Epithelial cell of proximal tubule (primary cell): ENCODE data around the gene TPRN. TPM values are rescaled to one million over a fixed set of nuclear protein-coding genes. Genes with fewer than 3 reads are reported as not detected.

Experiments
- DNase-seq: peaks from one replicate; pipeline ENCODE4 v3.0.0-alpha.2; 2011; ENCODE audit warnings: low read depth
- H3K4me3 ChIP-seq: 2 replicates; pipeline ENCODE4 v1.5.1; 2011; ENCODE audit warnings: low read depth, mild to moderate bottlenecking, low read length
- total RNA-seq: library from RNA; depleted of rRNA; stranded (reverse); fragments of >200 nt; gene quantifications from 2 replicates; pipeline ENCODE4 v1.2.3, GENCODE V29; 2015
- TF ChIP-seq, protein P1 (sequence below): conservative IDR thresholded peaks from 2 replicates; pipeline ENCODE4 v1.5.1; 2012; ENCODE audit warnings: low read depth, mild to moderate bottlenecking, low read length

The TPRN gene
- total RNA-seq, 1 donor from 2014 or later = 10.5 TPM

DNA sequence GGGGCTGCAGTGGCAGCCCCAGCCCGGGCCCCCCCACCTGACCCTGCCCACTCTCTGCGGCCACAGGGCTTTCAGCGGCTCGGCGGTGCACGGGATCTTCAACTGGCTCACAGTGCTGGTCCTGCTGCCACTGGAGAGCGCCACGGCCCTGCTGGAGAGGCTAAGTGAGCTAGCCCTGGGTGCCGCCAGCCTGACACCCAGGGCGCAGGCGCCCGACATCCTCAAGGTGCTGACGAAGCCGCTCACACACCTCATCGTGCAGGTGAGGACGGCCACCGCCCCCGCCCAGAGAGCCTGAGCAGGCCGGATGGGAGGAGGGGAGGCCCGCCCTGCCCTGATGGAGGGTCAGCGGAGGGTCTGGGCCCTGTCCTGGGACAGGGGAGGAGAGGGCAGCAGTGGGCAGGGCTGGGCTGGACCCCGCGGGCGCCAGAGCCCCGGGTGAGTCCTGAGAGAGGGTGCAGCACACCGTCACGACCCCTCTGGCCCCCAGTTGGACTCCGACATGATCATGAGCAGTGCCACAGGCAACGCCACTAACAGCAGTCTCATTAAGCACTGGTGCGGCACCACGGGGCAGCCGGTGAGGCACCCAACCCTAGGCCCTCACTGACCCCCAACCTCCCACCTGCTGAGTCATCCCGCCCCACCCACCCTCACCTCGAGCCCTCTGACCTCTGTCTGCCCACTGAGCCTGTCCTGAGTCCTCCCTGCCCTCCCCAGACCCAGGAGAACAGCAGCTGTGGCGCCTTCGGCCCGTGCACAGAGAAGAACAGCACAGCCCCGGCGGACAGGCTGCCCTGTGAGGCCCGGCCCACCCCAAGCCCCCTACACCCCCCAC lies 32.8 kb upstream of the TPRN start:
- no peak for DNase-seq
- H3K4me3 ChIP-seq = no peak overlapping the region
- TF ChIP-seq, protein P1, sequence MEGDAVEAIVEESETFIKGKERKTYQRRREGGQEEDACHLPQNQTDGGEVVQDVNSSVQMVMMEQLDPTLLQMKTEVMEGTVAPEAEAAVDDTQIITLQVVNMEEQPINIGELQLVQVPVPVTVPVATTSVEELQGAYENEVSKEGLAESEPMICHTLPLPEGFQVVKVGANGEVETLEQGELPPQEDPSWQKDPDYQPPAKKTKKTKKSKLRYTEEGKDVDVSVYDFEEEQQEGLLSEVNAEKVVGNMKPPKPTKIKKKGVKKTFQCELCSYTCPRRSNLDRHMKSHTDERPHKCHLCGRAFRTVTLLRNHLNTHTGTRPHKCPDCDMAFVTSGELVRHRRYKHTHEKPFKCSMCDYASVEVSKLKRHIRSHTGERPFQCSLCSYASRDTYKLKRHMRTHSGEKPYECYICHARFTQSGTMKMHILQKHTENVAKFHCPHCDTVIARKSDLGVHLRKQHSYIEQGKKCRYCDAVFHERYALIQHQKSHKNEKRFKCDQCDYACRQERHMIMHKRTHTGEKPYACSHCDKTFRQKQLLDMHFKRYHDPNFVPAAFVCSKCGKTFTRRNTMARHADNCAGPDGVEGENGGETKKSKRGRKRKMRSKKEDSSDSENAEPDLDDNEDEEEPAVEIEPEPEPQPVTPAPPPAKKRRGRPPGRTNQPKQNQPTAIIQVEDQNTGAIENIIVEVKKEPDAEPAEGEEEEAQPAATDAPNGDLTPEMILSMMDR = no peak

DNA sequence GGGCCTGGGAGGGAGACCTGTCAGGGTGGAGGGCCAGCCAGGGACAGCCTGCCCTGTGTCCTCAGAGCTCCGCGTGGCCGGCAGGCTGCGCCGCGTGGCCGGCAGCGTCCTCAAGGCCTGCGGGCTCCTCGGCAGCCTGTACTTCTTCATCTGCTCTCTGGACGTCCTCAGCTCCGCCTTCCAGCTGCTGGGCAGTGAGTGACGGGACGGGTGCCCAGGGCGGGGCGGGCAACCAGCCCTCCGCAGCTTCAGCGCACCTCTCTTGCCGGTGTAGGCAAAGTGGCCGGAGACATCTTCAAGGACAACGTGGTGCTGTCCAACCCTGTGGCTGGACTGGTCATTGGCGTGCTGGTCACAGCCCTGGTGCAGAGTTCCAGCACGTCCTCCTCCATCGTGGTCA lies 32.0 kb upstream of the TPRN start:
- TF ChIP-seq, protein P1 = no peak
- no peak overlapping the region for H3K4me3 ChIP-seq
- no peak for DNase-seq

DNA sequence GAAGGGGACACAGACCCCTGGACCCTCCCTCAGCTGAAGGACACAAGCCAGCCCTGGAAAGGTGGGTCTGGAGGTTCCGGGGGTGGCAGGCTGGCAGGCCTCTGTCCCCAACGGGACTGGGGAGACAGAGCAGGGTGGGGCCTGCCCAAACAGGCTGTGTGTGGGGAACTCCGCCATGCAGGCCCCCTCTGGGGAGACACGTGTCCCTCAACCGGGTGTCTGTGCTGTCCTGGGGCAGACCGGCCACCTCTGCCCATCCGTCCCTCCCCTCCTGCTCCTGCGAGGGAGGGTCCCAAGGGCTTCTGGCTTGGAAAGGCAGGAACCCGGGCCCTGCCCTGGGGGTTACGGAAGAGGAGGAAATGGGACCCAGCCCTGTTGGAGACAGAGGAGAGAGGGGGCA lies 31.6 kb upstream of the TPRN start:
- TF ChIP-seq, protein P1 = no peak

DNA sequence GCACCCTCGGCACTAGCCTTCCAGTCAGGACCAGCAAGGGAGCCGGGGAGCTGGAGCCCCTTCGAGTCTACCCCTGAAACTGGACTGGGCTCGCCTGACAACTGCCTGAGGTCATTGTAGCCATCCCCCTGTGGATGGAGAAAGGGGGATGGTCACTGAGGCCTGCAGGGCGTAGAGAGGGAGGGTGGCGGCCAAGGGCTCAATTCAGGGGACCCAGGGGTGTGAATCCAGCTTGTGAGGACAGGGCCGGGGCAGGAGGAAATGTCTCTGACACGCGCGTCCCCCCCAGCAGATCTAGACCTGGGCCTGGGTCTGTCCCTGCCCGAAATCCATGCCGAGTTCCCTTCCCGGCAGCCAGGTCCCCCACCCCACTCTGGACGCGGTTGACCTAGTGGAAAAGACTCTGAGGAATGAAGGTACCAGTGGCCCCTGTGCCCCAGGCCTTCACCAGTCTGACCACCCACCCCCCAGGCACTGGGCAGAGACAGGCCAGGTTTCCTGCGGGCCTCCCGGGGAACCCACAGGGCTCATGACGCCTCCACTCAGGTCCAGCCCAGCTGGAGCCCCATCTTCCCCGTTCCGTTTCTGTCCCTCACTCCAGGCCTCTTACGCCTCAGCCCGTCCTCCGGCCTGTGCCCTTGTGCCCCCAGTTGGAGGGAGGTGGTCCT lies 31.0 kb upstream of the TPRN start:
- H3K4me3 ChIP-seq = peak overlapping the region; percentile 16
- DNase-seq = no peak
- TF ChIP-seq, protein P1 = no peak

More for the DNA sequence above, 31.6 kb upstream of the TPRN start:
- no peak for DNase-seq
- H3K4me3 ChIP-seq = peak overlapping the region; percentile 16

DNA sequence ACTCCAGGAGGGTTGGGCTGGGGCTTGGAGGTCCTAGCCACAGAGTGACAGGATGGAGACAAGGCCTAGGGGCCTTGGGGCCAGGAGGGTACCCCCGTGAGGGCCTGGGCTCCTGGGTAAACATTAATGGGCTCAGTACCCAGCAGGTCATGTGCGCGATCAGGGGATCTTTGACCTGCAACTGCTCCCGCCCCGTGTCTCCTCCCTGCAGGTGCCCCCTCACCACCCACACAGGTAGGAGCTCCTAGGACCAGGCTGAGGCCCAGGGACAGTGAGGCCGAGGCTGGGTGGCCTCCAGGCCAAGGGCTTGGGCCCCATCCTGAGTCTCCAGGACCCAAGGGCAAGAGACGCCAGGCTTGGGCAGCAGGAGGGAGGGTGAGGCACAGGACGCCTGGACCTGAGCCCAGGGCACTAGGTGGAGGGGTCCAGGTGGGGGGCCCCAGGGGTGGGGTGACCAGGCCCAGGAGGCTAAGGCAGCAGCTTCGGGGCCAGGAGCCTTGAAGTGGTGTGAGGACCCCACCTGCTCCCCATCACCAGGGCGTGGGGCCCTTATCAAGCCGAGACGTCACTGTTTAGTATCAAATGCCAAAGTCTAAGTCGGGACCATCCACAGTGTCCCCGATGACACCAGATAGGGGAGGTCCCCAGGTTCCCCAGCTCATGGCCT lies 30.3 kb upstream of the TPRN start, which contains the start of gene SLC34A3:
SLC34A3 (plus strand) TSS at position 197 of the 667 bp plus-strand sequence. CDS start 802 bp downstream, outside the sequence.
- no peak within 1 kb of the TSS for H3K4me3 ChIP-seq
- no peak for DNase-seq
- TF ChIP-seq, protein P1 = no peak

DNA sequence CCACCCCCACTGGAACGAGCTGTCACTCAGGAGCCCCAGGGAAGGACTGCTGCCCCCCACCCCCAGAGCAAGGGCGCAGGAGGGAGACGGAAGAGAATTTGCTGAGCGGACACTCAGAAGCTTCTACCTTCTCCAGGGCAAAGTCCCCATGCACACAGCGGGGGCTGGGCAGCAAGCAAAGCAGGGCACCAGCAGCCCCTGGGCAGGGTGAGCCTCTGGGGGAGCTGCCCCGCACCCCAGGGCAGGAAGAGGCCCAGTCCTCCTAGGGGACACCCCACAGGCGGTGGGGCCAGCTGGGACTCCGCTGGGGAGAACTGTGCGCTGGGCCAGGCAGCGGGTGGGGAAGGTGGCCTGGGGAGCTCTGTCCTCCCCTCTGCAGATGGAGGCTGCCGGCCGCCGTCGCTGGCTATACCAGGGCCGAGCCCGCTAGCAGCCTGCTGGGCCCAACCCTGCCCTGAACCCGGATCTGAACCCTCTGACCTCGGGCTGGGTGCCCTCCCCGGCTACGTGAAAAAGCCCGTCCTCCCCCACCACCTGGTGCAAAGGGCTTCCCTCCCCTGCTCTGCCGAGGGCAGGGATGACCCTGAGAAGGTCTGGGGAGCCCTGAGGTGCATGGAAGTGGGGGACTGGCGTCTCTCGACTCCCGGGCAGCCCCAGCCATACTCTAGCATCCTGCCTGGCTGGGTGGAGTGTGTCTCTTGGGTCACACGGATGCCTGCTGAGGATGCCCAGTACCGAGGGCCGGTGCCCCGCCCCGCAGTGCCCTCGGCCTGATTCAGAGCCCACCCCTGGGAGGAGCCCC lies 29.6 kb upstream of the TPRN start:
- TF ChIP-seq, protein P1 = no peak
- no peak overlapping the region for H3K4me3 ChIP-seq
- DNase-seq = no peak
